Measurements from ENCODE around the gene RFC3. TPM values are rescaled to one million over a fixed set of nuclear protein-coding genes. Genes with fewer than 3 reads are reported as not detected.

RFC3 gene
- total and polyA plus RNA-seq, 2 of the 13 experiments (the other 11 are each of a cell fraction or from before 2014, with no cell fraction given), result 16.0 to 55.7 TPM

- Histone ChIP-seq H3K36me3 (replicated peaks in 1 of 2; ENCODE audit: control insufficient read depth in 1 of 2, insufficient read depth in 2 of 2, low read length in 2 of 2) (no peaks in the 10 kb centered on the region), H3K27me3 (ENCODE audit: control insufficient read depth in 1 of 2, insufficient read depth in 2 of 2, low read length in 2 of 2) (peaks cover 0 to 24% of the 10 kb centered on the region in 2 experiments; a peak in 2 of 5 replicates), H3K9ac (ENCODE audit: insufficient read depth, low read depth, low read length) (no peak overlapping the region), H3K4me1 (ENCODE audit: insufficient read depth, low read length) (no peaks in the 10 kb centered on the region), H2AFZ (ENCODE audit: low read length) (no peak overlapping the region), H4K20me1 (ENCODE audit: insufficient read depth, low read length) (no peaks in the 10 kb centered on the region), H3K79me2 (ENCODE audit: insufficient read depth, low read length) (no peaks in the 10 kb centered on the region), H3K4me2 (ENCODE audit: low read depth, low read length) (no peak overlapping the region), H3K27ac (ENCODE audit: extremely low read length, insufficient read depth, low read length) (no peak overlapping the region), H3K4me3 (replicated peaks in 1 of 3; ENCODE audit: insufficient read depth in 1 of 3, low read depth in 2 of 3, low read length in 3 of 3) (no peak overlapping the region), H3K9me3 (ENCODE audit: low read length) (no peaks in the 10 kb centered on the region)
- no TSS peak for BruUV-seq (replicated peaks)
- POLR2A ChIA-PET, result no interaction called here
- no peak for ATAC-seq
- in situ Hi-C loops (cut with HindIII; ENCODE audit: extremely low pct_ligation_motif_present, low pct_unique_long_range_greater_than_20kb), result no loop called here
- no peak for DNase-seq (ENCODE audit: low spot score)
- intact Hi-C loops (cut with micrococcal nuclease; ENCODE audit: unreplicated experiment), result no loop called here
- CTCF ChIA-PET (ENCODE audit: low intra/inter-chr PET ratio, low total read pairs), result no interaction called here
- FAIRE-seq, result no peak
- WGBS (ENCODE audit: low lambda C conversion rate), result 22% methylated on average over 5 of the region's 5 CpGs
- TF ChIP-seq KDM6A (CRISPR knock-in tag; IDR thresholded peaks at IDR 0.05; ENCODE audit: low read depth) (no peak), ARID3A (IDR thresholded peaks at IDR 0.05; ENCODE audit: low read depth, low read length) (no peak), BRF2 (CRISPR knock-in tag; IDR thresholded peaks at IDR 0.05) (no peak), SMAD1 (CRISPR knock-in tag; IDR thresholded peaks at IDR 0.05; ENCODE audit: borderline replicate concordance, low read depth) (no peak), ZBTB20 (CRISPR knock-in tag; IDR thresholded peaks at IDR 0.05; ENCODE audit: borderline replicate concordance, low read depth) (no peak), ATAD3A (CRISPR knock-in tag; IDR thresholded peaks at IDR 0.05) (no peak), JDP2 (CRISPR knock-in tag; IDR thresholded peaks at IDR 0.05; ENCODE audit: borderline replicate concordance) (no peak), ZKSCAN1 (IDR thresholded peaks at IDR 0.05; ENCODE audit: low read length) (no peak), ZBTB46 (CRISPR knock-in tag; IDR thresholded peaks at IDR 0.05; ENCODE audit: borderline replicate concordance) (no peak), NFAT5 (CRISPR knock-in tag; IDR thresholded peaks at IDR 0.05) (no peak), CENPBD1 (CRISPR knock-in tag; IDR thresholded peaks at IDR 0.05; ENCODE audit: borderline replicate concordance, low read depth) (no peak), FOSL1 (CRISPR knock-in tag; IDR thresholded peaks at IDR 0.05; ENCODE audit: borderline replicate concordance) (no peak)
Measured at GRCh38 chr13:33773790-33774462, 44.0 kb upstream of the RFC3 start.
